Adrenal gland (tissue), 12 donors: ENCODE measurements around the gene CCL2. TPM values are rescaled to one million over a fixed set of nuclear protein-coding genes. Genes with fewer than 3 reads are reported as not detected.

Source experiments
- DNase-seq, 7 donors: peaks; one replicate each; pipeline ENCODE4 v3.0.0-alpha.2; 2019 to 2020
- H3K27ac ChIP-seq, 5 donors: fragments of 200-600 bp; sonication (generic) in 4 of 5; 1 replicate in 3 of 5; 2 replicates in 2 of 5; pipeline versions ENCODE4 v1.5.1 to v1.8.0; 2016 to 2020; ENCODE audit warnings: mild to moderate bottlenecking in 1 of 5
- H3K27me3 ChIP-seq: fragments of 200-600 bp; 2 replicates; pipeline ENCODE4 v1.8.0; 2021
- H3K36me3 ChIP-seq, 2 donors: fragments of 200-600 bp; replicated peaks in 1 of 2; 1 replicate in 1 of 2; 2 replicates in 1 of 2; pipeline versions ENCODE4 v1.5.1 to v1.8.0; 2018 to 2022
- H3K4me1 ChIP-seq, 2 donors: fragments of 200-600 bp; replicated peaks in 1 of 2; 1 replicate in 1 of 2; 2 replicates in 1 of 2; pipeline versions ENCODE4 v1.5.1 to v1.8.0; 2018 to 2021
- H3K4me3 ChIP-seq, 4 donors: fragments of 200-600 bp; sonication (generic) in 3 of 4; one replicate each; pipeline ENCODE4 v1.5.1; 2016 to 2018
- H3K9me3 ChIP-seq, 3 donors: fragments of 200-600 bp; sonication (generic) in 1 of 3; replicated peaks in 1 of 3; 1 replicate in 2 of 3; 2 replicates in 1 of 3; pipeline versions ENCODE4 v1.5.1 to v1.8.0; 2016 to 2021
- CTCF ChIP-seq, 6 experiments: fragments of 450-650 bp in 4 of 6; fragments of 200-600 bp in 2 of 6; sonication (generic) in 1 of 6; IDR thresholded peaks; 1 replicate in 5 of 6; 2 replicates in 1 of 6; pipeline versions ENCODE4 v1.5.1 to v1.8.0; 2016 to 2021; ENCODE audit warnings: antibody characterized with exemption in 6 of 6, mild to moderate bottlenecking in 2 of 6, moderate library complexity in 1 of 6
- POLR2A ChIP-seq, 2 donors: fragments of 450-650 bp; IDR thresholded peaks; one replicate each; pipeline ENCODE4 v1.6.1; 2017; ENCODE audit warnings: antibody characterized with exemption in 2 of 2, mild to moderate bottlenecking in 2 of 2, moderate library complexity in 1 of 2
- WGBS, 4 donors: extraction: QIAGEN DNeasy Blood & Tissue Kit in 2 of 4; methylation state at CpG; one replicate each; pipeline versions ENCODE4 v1.1.5 to v1.1.7; 2013 to 2017; 5-methylcytosine and 5-hydroxymethylcytosine counted together
- intact Hi-C, 2 donors: fragments of 100-400 bp; cut with DNase I; formaldehyde crosslinking; loops; one replicate each; pipeline versions ENCODE4 v1.14.1 to v1.15.0; 2022 to 2023
- polyA plus RNA-seq, 3 donors: library from polyadenylated mRNA; stranded (reverse); fragments of 200-250 nt in 2 of 3; fragments of 350-450 nt in 1 of 3; fragmentation: Illumina TruSeq in 1 of 3; extraction: RNeasy Lipid Tissue Mini Kit (QIAGEN cat#74804) in 1 of 3; gene quantifications; one replicate each; pipeline ENCODE4 v1.2.3, GENCODE V29; 2013 to 2014
- total RNA-seq, 9 donors: library from RNA; depleted of rRNA in 4 of 9; stranded (reverse); fragments of >200 nt in 4 of 9; fragments of 120-200 nt in 1 of 9; fragmentation: NEBNext Ultra II Directional in 1 of 9; extraction: Animal tissue kit (Norgen Biotek cat#: 25700) in 1 of 9; gene quantifications; one replicate each; pipeline versions ENCODE4 v1.1.0 to v1.2.4, GENCODE V29; 2013 to 2023
- donor health status: healthy with polysubstance abuse.
- donor health status: Bipolar disorder and iron deficiency.
- donor health status: DM: yes; HTN: yes; CAD: no.
- donor health status: DM: no; HTN: no; CAD: no.
- donor health status: DM: no; HTN: no; CAD: no.
- donor health status: DM: yes; HTN: yes; CAD: no.

The CCL2 gene
- total and polyA plus RNA-seq, 12 donors = 7.7 to 330 (median 76.0) TPM

- no peak overlapping the region for H3K27ac ChIP-seq
- intact Hi-C loops = no loop called here
- 37 to 53% (median 44%) methylated on average over 2 of the region's 2 CpGs for WGBS, 4 donors
- H3K4me1 ChIP-seq = no peaks in the 10 kb centered on the region
- no peak overlapping the region for H3K4me3 ChIP-seq
- no peak for TF ChIP-seq POLR2A (IDR thresholded peaks at IDR 0.05)
- TF ChIP-seq CTCF (IDR thresholded peaks at IDR 0.05) = no peak
- H3K27me3 ChIP-seq = no peaks in the 10 kb centered on the region
- no peaks in the 10 kb centered on the region for H3K9me3 ChIP-seq
- DNase-seq = no peak
- H3K36me3 ChIP-seq = no peaks in the 10 kb centered on the region
Measured at GRCh38 chr17:34287875-34288274, 32.8 kb downstream of the CCL2 start.

GRCh38 chr17:34290586-34290985 is 35.5 kb downstream of the CCL2 start:
- TF ChIP-seq CTCF (IDR thresholded peaks at IDR 0.05) = no peak
- no peak for TF ChIP-seq POLR2A (IDR thresholded peaks at IDR 0.05)
- Histone ChIP-seq H3K4me1 (no peaks in the 10 kb centered on the region), H3K27ac (no peak overlapping the region), H3K36me3 (no peaks in the 10 kb centered on the region), H3K27me3 (no peaks in the 10 kb centered on the region), H3K4me3 (no peak overlapping the region), H3K9me3 (no peaks in the 10 kb centered on the region)
- WGBS, 4 donors = 60 to 79% (median 71%) methylated on average over 1 to 4 of the region's 4 CpGs
- no peak for DNase-seq
- intact Hi-C loops = no loop called here

GRCh38 chr17:34291721-34292348 is 36.8 kb downstream of the CCL2 start:
- Histone ChIP-seq H3K9me3 (no peaks in the 10 kb centered on the region), H3K4me1 (no peaks in the 10 kb centered on the region), H3K4me3 (no peak overlapping the region), H3K36me3 (no peaks in the 10 kb centered on the region), H3K27ac (no peak overlapping the region), H3K27me3 (no peaks in the 10 kb centered on the region)
- intact Hi-C loops = no loop called here
- no peak for DNase-seq
- no peak for TF ChIP-seq CTCF (IDR thresholded peaks at IDR 0.05)
- no peak for TF ChIP-seq POLR2A (IDR thresholded peaks at IDR 0.05)
- WGBS, 4 donors = 84 to 87% (median 85%) methylated on average over 5 to 6 of the region's 6 CpGs

GRCh38 chr17:34299027-34299426 is 43.9 kb downstream of the CCL2 start:
- Histone ChIP-seq H3K9me3 (no peaks in the 10 kb centered on the region), H3K36me3 (no peaks in the 10 kb centered on the region), H3K4me1 (peaks cover 0 to 9% of the 10 kb centered on the region in 2 donors), H3K27me3 (peaks cover 3% of the 10 kb centered on the region), H3K4me3 (no peak overlapping the region), H3K27ac (no peak overlapping the region)
- TF ChIP-seq CTCF (IDR thresholded peaks at IDR 0.05) (no peak), POLR2A (IDR thresholded peaks at IDR 0.05) (no peak)
- WGBS, 4 donors = 85 to 96% (median 89%) methylated on average over 2 of the region's 2 CpGs
- intact Hi-C loops = no loop called here
- no peak for DNase-seq
